Ascending aorta (tissue), 2 donors: ENCODE measurements around the gene ZFX. TPM values are rescaled to one million over a fixed set of nuclear protein-coding genes. Genes with fewer than 3 reads are reported as not detected.

Source experiments
- DNase-seq, 2 donors: peaks; one replicate each; pipeline ENCODE4 v3.0.0-alpha.2; 2019; ENCODE audit warnings: low spot score in 2 of 2
- H3K27ac ChIP-seq, 2 donors: fragments of 200-600 bp; sonication (generic); one replicate each; pipeline ENCODE4 v1.5.1; 2016 to 2017; ENCODE audit warnings: mild to moderate bottlenecking in 1 of 2
- H3K27me3 ChIP-seq: fragments of 200-600 bp; sonication (generic); one replicate; pipeline ENCODE4 v1.5.1; 2017
- H3K36me3 ChIP-seq, 2 donors: fragments of 200-600 bp; sonication (generic); one replicate each; pipeline ENCODE4 v1.5.1; 2016
- H3K4me1 ChIP-seq, 2 donors: fragments of 200-600 bp; sonication (generic); one replicate each; pipeline ENCODE4 v1.5.1; 2016 to 2017; ENCODE audit warnings: mild to moderate bottlenecking in 1 of 2
- H3K4me3 ChIP-seq, 2 donors: fragments of 200-600 bp; sonication (generic); one replicate each; pipeline ENCODE4 v1.5.1; 2016 to 2017; ENCODE audit warnings: mild to moderate bottlenecking in 1 of 2
- H3K9me3 ChIP-seq, 2 donors: fragments of 200-600 bp; sonication (generic); one replicate each; pipeline ENCODE4 v1.5.1; 2016
- CTCF ChIP-seq, 3 experiments: fragments of 200-600 bp in 2 of 3; fragments of 450-650 bp in 1 of 3; sonication (generic) in 2 of 3; IDR thresholded peaks; one replicate each; pipeline ENCODE4 v1.5.1; 2016 to 2019; ENCODE audit warnings: antibody characterized with exemption in 3 of 3, mild to moderate bottlenecking in 1 of 3, moderate library complexity in 1 of 3
- intact Hi-C: fragments of 100-400 bp; cut with DNase I; formaldehyde crosslinking; loops from one replicate; pipeline ENCODE4 v1.15.1; 2023
- total RNA-seq: library from RNA; depleted of rRNA; stranded (reverse); fragments of >200 nt; gene quantifications from one replicate; pipeline ENCODE4 v1.1.0, GENCODE V29; 2016

Gene ZFX
- total RNA-seq, 1 donor from 2014 or later: 23.4 TPM

GRCh38 chrX:24144528-24144927 is 5.0 kb upstream of the ZFX start:
- DNase-seq: no peak
- H3K9me3 ChIP-seq: no peaks in the 10 kb centered on the region
- no peak for TF ChIP-seq CTCF (IDR thresholded peaks at IDR 0.05)
- no peaks in the 10 kb centered on the region for H3K36me3 ChIP-seq
- H3K4me3 ChIP-seq: no peak overlapping the region
- H3K4me1 ChIP-seq: peaks cover 0 to 26% of the 10 kb centered on the region in 2 donors
- no peaks in the 10 kb centered on the region for H3K27me3 ChIP-seq
- no peak overlapping the region for H3K27ac ChIP-seq
- intact Hi-C loops: no loop called here

GRCh38 chrX:24145303-24146186 is 4.0 kb upstream of the ZFX start:
- DNase-seq: no peak

GRCh38 chrX:24146283-24146949 is 3.1 kb upstream of the ZFX start:
- no peak for TF ChIP-seq CTCF (IDR thresholded peaks at IDR 0.05)
- Histone ChIP-seq H3K27me3 (no peaks in the 10 kb centered on the region), H3K4me3 (peak overlapping the region; percentile 18 to 33), H3K36me3 (no peaks in the 10 kb centered on the region), H3K4me1 (peaks cover 3 to 29% of the 10 kb centered on the region in 2 donors), H3K27ac (peak overlapping the region; percentile 99 to 100), H3K9me3 (no peaks in the 10 kb centered on the region)
- intact Hi-C loops: no loop called here
- DNase-seq: no peak

More at GRCh38 chrX:24145303-24146186, 4.0 kb upstream of the ZFX start:
- H3K4me3 ChIP-seq: peak overlapping the region in 1 of 2 donors; percentile 33
- intact Hi-C loops: no loop called here
- H3K9me3 ChIP-seq: no peaks in the 10 kb centered on the region
- H3K36me3 ChIP-seq: no peaks in the 10 kb centered on the region
- H3K27ac ChIP-seq: peak overlapping the region; percentile 99 to 100
- TF ChIP-seq CTCF (IDR thresholded peaks at IDR 0.05): no peak
- H3K4me1 ChIP-seq: peaks cover 0 to 26% of the 10 kb centered on the region in 2 donors
- H3K27me3 ChIP-seq: no peaks in the 10 kb centered on the region

GRCh38 chrX:24147165-24147564 is 2.4 kb upstream of the ZFX start:
- H3K4me3 ChIP-seq: peak overlapping the region in 1 of 2 donors; percentile 33

GRCh38 chrX:24148121-24148520 is 1.4 kb upstream of the ZFX start:
- no peak for TF ChIP-seq CTCF (IDR thresholded peaks at IDR 0.05)
- Histone ChIP-seq H3K4me1 (peaks cover 3 to 34% of the 10 kb centered on the region in 2 donors), H3K4me3 (peak overlapping the region; percentile 83 to 97), H3K9me3 (no peaks in the 10 kb centered on the region), H3K36me3 (no peaks in the 10 kb centered on the region), H3K27ac (peak overlapping the region; percentile 99 to 100), H3K27me3 (no peaks in the 10 kb centered on the region)
- intact Hi-C loops: no loop called here
- no peak for DNase-seq

More at GRCh38 chrX:24147165-24147564, 2.4 kb upstream of the ZFX start:
- Histone ChIP-seq H3K27ac (peak overlapping the region; percentile 99 to 100), H3K4me1 (peaks cover 3 to 34% of the 10 kb centered on the region in 2 donors), H3K36me3 (no peaks in the 10 kb centered on the region), H3K27me3 (no peaks in the 10 kb centered on the region), H3K9me3 (no peaks in the 10 kb centered on the region)
- no peak for DNase-seq
- intact Hi-C loops: no loop called here
- no peak for TF ChIP-seq CTCF (IDR thresholded peaks at IDR 0.05)
